ENCODE measurements around the gene GRIP1.

The GRIP1 gene

GRCh38 chr12:66647034-66647691 is 31.7 kb downstream of the GRIP1 start:
- DNase-seq (ENCODE audit: low read depth in 2 of 2), result no peak

DNA sequence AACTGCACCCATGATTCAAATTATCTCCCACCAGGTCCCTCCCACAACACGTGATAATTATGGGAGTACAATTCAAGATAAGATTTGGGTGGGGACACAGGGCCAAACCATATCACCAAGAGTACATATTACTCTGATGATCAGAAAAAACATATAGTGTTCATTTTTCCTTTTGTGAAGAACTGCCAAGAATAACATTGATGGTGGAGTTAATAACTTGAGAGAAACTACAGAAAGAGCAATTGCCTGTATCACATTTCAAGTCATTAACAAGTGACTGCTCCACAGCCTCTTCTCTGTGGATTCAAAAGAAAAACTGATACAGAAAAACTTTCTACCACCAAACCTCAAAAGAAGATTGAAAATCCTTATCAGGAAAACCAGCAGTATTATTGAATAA is 34.7 kb downstream of the GRIP1 start:
- no peak for DNase-seq (ENCODE audit: low read depth in 2 of 2)

- no peak for DNase-seq (ENCODE audit: low read depth in 2 of 2)
Observed at GRCh38 chr12:66640691-66641460, 38.0 kb downstream of the GRIP1 start.

DNA sequence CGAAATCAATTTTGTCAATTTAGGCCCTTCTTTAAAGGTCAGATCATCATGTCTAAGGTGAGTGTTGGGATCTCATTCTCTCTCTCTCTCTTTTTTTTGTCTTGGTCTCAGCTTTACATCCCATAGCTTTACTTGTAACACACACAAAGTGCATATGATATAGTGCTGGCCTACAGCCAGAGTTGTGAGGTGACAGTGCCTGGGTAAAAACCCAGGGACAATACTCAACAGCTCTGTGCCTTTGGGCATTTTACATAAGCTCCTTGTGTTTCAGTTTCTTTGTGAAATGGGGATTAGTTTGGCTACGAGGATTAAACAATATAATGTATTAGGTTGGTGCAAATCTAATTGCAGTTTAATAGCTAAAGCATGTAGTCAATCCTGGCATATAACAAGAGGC is 40.2 kb downstream of the GRIP1 start:
- DNase-seq (ENCODE audit: low read depth in 2 of 2), result no peak

GRCh38 chr12:66637699-66638301 is 41.1 kb downstream of the GRIP1 start:
- no peak for DNase-seq (ENCODE audit: low read depth in 2 of 2)

- no peak for DNase-seq (ENCODE audit: low read depth in 2 of 2)
Observed at GRCh38 chr12:66636771-66637170, 42.1 kb downstream of the GRIP1 start.

GRCh38 chr12:66633676-66634075 is 45.2 kb downstream of the GRIP1 start:
- no peak for DNase-seq (ENCODE audit: low read depth in 2 of 2)

DNA sequence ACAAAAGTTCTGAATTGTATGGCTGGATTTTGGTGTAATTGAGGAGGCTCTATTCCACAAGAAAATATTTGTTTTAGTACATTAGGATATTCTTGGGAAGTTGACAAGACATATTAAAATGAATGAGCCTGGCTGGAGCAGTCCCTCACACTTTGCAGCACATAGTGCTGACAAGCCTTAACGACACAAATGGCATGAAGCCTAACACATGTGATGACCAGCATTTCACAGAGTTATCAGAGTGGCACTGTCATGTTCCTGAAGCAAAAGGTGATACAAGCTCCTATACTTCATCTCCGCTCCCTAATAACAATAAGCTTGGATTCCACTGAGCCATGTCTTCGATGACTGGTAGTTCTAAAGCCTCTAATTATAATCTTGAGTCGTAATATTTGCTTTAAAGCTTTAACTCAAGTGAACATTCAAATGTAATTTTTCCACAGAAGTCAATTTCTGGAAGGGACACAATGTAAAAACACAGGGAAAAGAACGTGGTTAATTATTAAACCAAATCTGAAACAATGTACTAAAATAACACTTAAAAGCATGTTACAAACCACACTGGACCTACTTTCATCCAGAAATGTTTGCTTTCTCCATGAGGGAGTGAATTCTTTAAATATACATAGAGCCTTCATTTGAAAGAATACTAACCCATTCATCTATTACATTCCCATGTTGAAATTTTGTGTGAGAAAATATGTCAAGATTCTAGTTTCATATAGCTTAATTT is 49.6 kb downstream of the GRIP1 start:
- no peak for DNase-seq (ENCODE audit: low read depth in 2 of 2)

DNA sequence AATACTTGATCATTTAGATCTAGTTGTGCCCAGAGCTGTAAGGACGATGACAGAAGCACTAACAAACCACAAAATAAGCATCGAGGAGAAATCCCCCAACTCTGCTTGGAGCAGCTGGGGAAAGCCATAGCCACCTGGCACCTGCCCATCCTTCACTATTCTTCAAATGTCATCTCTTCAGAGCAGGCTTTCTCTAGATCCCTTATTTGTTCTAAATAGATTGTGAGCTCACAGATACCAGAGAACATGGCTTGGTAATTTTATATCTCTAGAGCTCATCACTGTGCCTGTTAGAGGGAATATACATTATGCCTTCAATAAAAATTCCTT is 50.9 kb downstream of the GRIP1 start:
- no peak for DNase-seq (ENCODE audit: low read depth in 2 of 2)

- no peak for DNase-seq (ENCODE audit: low read depth in 2 of 2)
Observed at GRCh38 chr12:66627270-66627987, 51.4 kb downstream of the GRIP1 start.

DNA sequence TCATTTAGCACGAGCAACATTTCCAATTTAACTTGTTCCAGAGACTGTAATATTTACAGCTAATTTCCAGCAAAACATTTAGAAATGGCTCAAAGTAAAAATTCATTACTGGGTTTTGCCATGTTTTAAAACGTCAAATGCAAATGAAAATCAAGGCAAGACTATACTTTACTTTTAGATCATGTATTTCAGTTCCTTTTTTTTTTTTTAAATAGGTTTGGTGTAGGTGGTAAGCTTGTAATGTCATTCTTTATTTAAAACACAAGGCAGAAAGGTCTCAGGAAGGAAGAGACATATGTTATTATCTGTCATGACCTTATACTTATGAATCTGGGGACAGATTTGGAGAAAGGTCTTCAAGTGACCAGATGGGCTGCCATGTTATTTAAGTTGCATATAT is 54.1 kb downstream of the GRIP1 start:
- DNase-seq (ENCODE audit: low read depth in 2 of 2), result no peak

GRCh38 chr12:66623455-66623854 is 55.4 kb downstream of the GRIP1 start:
- no peak for DNase-seq (ENCODE audit: low read depth in 2 of 2)

DNA sequence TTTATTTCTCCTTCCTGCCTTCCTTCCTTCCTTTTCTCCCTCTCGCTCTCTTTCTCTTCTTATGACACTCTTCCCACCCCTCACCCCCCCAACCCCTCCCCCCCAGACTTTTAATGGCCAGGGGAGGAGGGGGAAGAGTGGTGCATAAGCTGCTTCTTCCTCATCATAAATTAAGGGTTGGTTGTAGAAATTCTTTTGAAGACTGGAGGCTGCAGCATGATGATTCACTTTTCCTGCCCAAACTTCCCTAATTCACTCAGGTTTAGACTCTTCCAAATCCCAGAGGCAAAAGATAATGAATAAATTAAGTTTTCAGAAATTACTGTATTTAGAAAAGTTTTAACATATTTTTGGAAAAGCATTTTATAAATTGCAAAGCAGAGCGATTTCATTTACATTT is 58.2 kb downstream of the GRIP1 start:
- no peak for DNase-seq (ENCODE audit: low read depth in 2 of 2)

DNA sequence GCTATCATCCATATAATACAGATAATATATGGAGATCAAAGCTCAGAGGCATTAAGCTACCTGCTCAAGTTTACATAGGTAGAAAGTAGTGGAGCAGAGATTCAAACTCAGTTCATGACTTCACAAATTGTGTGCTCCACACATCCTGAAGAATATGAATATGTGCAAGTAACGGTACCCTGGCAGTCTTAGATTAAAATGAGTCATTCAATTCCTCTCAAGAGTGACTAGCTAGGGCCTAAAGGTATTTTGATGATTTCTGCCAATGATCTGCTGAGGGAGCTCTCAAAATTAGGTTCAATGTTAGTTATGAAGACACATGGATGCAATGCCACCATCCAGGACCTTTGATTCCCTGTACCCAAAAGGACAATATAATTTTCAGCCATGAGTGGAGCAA is 58.9 kb downstream of the GRIP1 start:
- DNase-seq (ENCODE audit: low read depth in 2 of 2), result no peak

- DNase-seq (ENCODE audit: low read depth in 2 of 2), result no peak
Observed at GRCh38 chr12:66617991-66618390, 60.9 kb downstream of the GRIP1 start.

DNA sequence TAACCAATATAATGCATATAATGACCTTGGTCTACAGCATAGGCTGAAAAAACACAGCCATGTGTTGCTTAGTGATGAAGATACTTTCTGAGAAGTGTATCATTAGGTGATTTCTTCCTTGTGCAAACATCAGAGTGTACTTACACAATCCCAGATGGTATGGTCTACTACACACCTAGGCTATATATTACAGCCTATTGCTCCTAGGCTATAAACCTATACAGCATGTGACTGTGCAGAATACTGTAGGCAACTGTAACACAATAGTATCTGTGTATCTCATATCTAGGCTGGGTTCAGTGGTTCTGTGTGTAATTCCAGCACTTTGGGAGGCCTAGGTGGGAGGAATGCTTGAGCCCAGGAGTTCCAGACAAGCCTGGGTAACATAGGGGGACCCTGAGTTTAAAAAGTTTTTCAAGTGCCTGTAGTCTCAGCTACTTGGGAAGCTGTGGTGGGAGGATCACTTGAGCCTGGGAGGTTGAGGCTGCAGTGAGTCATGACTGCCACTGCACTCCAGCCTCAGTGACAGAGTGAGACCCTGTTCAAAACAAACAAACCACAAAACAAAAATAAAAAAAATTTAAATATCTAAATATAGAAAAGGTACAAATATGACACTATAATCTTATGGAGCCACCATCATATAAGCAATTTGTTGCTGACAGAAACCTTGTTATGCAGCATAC is 66.6 kb downstream of the GRIP1 start:
- DNase-seq (ENCODE audit: low read depth in 2 of 2), result no peak

GRCh38 chr12:66607147-66607546 is 71.7 kb downstream of the GRIP1 start:
- DNase-seq (ENCODE audit: low read depth in 2 of 2), result no peak

DNA sequence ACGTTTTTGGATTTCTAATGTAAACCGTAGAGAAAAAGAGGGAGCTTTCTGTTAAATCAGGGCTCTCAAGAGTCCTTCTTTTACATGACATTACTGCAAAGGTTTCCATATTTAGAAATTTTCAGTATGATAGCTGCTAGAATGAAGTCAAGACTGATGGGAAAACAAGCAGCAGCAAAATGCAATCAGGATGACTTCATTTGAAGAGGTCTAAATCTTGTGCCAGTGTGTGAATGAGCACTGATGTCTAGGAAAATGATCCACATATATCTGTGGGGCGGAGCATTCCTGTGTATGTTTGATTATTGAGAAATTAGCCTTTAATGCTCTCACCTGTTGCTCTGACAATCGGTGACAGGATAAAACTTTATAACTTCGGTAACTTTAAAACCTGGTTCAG is 73.6 kb downstream of the GRIP1 start:
- no peak for DNase-seq (ENCODE audit: low read depth in 2 of 2)

GRCh38 chr12:66603981-66604479 is 74.8 kb downstream of the GRIP1 start:
- DNase-seq (ENCODE audit: low read depth in 2 of 2), result no peak

DNA sequence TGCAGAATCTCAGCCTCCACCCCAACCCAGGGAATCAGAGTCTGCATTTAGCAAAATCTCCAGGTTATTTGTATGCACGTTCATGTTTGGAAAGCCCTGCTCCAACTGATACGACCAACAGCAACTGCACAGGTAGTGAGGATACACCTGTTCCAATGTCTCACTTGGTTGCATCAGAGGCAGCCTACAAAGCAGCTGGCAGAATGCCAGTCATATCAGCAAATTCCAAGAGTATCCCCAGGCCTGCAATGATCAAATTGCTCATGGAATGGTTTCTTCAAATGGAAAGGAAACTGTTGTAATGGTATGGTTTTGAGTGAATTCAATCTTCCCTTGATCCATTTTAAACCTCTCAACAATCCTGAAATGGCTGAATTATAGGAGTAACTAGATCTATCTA is 75.4 kb downstream of the GRIP1 start:
- DNase-seq (ENCODE audit: low read depth in 2 of 2), result no peak

DNA sequence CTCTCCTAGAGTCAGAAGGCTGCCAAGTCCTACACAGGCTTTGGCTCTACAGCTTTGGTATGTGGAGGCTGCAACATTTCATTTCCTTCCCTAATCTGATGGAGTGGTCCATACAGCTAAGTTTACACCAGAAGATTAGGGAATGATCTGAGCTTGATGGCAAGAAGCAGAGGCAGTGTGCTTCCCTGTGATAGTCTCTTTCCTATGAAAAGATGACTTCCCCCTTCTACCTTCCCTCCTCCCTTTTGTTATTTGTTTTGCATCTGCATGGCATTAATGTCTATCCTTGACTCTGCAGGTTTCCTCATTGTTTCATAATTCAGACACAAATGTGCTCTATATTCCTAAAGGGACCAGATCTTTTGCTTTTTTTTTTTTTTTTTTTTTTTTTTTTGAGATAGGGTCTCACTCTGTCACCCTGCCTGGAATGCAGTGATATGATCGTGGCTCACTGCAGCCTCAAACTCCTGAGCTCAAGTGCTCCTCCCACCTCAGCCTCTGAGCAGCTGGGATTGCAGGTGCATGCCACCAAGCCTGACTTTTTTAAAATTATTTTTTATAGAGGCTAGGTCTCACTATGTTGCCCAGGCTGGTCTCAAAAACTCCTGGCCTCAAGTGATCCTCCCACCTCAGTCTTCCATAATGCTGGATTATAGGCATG is 76.3 kb downstream of the GRIP1 start:
- no peak for DNase-seq (ENCODE audit: low read depth in 2 of 2)

Measured in stimulated activated CD8-positive, alpha-beta memory T cell treated with anti-CD3 and anti-CD28 coated beads, Interleukin-2, amount 100 ng/mL, for 48 hours (primary cell).